Neuronal stem cell (in vitro differentiated cells): ENCODE results near the gene SLX9.

Experiments used
- DNase-seq: peaks from one replicate; pipeline ENCODE4 v3.0.0-alpha.2; 2013; ENCODE audit warnings: low spot score
- H2AFZ ChIP-seq: one replicate; pipeline ENCODE4 v1.6.1; 2013; ENCODE audit warnings: mild to moderate bottlenecking, low read length, inconsistent platforms
- H2AK5ac ChIP-seq: 2 replicates; pipeline ENCODE4 v1.6.1; 2013; ENCODE audit warnings: low read depth, mild to moderate bottlenecking, inconsistent platforms, low read length, moderate library complexity, mixed read lengths
- H2BK120ac ChIP-seq: 2 replicates; pipeline ENCODE4 v1.6.1; 2013; ENCODE audit warnings: low read depth, mild to moderate bottlenecking, inconsistent platforms, low read length, moderate library complexity, mixed read lengths
- H2BK12ac ChIP-seq: one replicate; pipeline ENCODE4 v1.6.1; 2013; ENCODE audit warnings: low read length, inconsistent platforms
- H2BK15ac ChIP-seq: 2 replicates; pipeline ENCODE4 v1.6.1; 2013; ENCODE audit warnings: mild to moderate bottlenecking, low read length, inconsistent platforms, mixed read lengths
- H2BK5ac ChIP-seq: one replicate; pipeline ENCODE4 v1.6.1; 2013; ENCODE audit warnings: inconsistent platforms, mild to moderate bottlenecking, low read length, moderate library complexity
- H3K14ac ChIP-seq: one replicate; pipeline ENCODE4 v1.6.1; 2013; ENCODE audit warnings: low read length, inconsistent platforms
- H3K18ac ChIP-seq: 2 replicates; pipeline ENCODE4 v1.6.1; 2013; ENCODE audit warnings: low read length, inconsistent platforms
- H3K23ac ChIP-seq: 2 replicates; pipeline ENCODE4 v1.6.1; 2013; ENCODE audit warnings: low read depth, mild to moderate bottlenecking, mixed read lengths, low read length, inconsistent platforms; ENCODE audit not compliant: poor library complexity
- H3K27ac ChIP-seq: replicated peaks from 3 replicates; pipeline ENCODE4 v1.5.1; 2013; ENCODE audit warnings: low read length, inconsistent platforms
- H3K27me3 ChIP-seq, 3 experiments: 2 replicates each; pipeline ENCODE4 v1.6.1; 2013; ENCODE audit warnings: low read length in 3 of 3, mild to moderate bottlenecking in 2 of 3, inconsistent platforms in 1 of 3, low read depth in 1 of 3, mixed read lengths in 1 of 3, moderate library complexity in 1 of 3; ENCODE audit not compliant: control insufficient read depth in 3 of 3, insufficient read depth in 3 of 3
- H3K36me3 ChIP-seq, 2 donors: replicated peaks in 1 of 2; 2 replicates each; pipeline ENCODE4 v1.6.1; 2013; ENCODE audit warnings: low read length in 2 of 2; ENCODE audit not compliant: control insufficient read depth in 2 of 2, insufficient read depth in 2 of 2
- H3K4ac ChIP-seq: 2 replicates; pipeline ENCODE4 v1.6.1; 2013; ENCODE audit warnings: inconsistent platforms, mild to moderate bottlenecking, low read length, moderate library complexity
- H3K4me1 ChIP-seq, 2 donors: 1 replicate in 1 of 2; 2 replicates in 1 of 2; pipeline ENCODE4 v1.6.1; 2013; ENCODE audit warnings: low read length in 2 of 2, low read depth in 1 of 2; ENCODE audit not compliant: control insufficient read depth in 2 of 2, insufficient read depth in 1 of 2
- H3K4me2 ChIP-seq: one replicate; pipeline ENCODE4 v1.6.1; 2013; ENCODE audit warnings: mild to moderate bottlenecking, low read length, inconsistent platforms; ENCODE audit not compliant: insufficient read depth, poor library complexity, severe bottlenecking
- H3K4me3 ChIP-seq, 2 donors: 2 replicates each; pipeline ENCODE4 v1.5.1; 2013; ENCODE audit warnings: low read length in 2 of 2, mild to moderate bottlenecking in 2 of 2, inconsistent platforms in 1 of 2, moderate library complexity in 1 of 2
- H3K79me1 ChIP-seq: one replicate; pipeline ENCODE4 v1.6.1; 2013; ENCODE audit warnings: low read depth, mild to moderate bottlenecking, inconsistent platforms, low read length, moderate library complexity
- H3K9ac ChIP-seq: one replicate; pipeline ENCODE4 v1.6.1; 2013; ENCODE audit warnings: mild to moderate bottlenecking, low read depth, low read length, inconsistent platforms; ENCODE audit not compliant: poor library complexity
- H3K9me3 ChIP-seq, 2 donors: replicated peaks in 1 of 2; 2 replicates each; pipeline versions ENCODE3 to v1.6.1; 2013; ENCODE audit warnings: low read length in 2 of 2, mild to moderate bottlenecking in 2 of 2, inconsistent platforms in 1 of 2, low read depth in 1 of 2, mixed read lengths in 1 of 2, moderate library complexity in 1 of 2; ENCODE audit not compliant: control insufficient read depth in 2 of 2, insufficient read depth in 1 of 2
- H4K8ac ChIP-seq: one replicate; pipeline ENCODE4 v1.6.1; 2013; ENCODE audit warnings: low read depth, mild to moderate bottlenecking, inconsistent platforms, low read length, moderate library complexity
- H4K91ac ChIP-seq: one replicate; pipeline ENCODE4 v1.6.1; 2013; ENCODE audit warnings: low read length, low read depth, mild to moderate bottlenecking, inconsistent platforms; ENCODE audit not compliant: poor library complexity
- WGBS, 2 donors: extraction: QIAGEN DNeasy Blood & Tissue Kit; methylation state at CpG; one replicate each; pipeline ENCODE4 v1.1.7; 2013; ENCODE audit warnings: missing lambda C conversion rate in 2 of 2, mixed read lengths in 1 of 2; ENCODE audit not compliant: insufficient read length in 2 of 2, insufficient replicate concordance in 1 of 2; ENCODE audit errors: extremely low coverage in 2 of 2; 5-methylcytosine and 5-hydroxymethylcytosine counted together

The SLX9 gene

DNA sequence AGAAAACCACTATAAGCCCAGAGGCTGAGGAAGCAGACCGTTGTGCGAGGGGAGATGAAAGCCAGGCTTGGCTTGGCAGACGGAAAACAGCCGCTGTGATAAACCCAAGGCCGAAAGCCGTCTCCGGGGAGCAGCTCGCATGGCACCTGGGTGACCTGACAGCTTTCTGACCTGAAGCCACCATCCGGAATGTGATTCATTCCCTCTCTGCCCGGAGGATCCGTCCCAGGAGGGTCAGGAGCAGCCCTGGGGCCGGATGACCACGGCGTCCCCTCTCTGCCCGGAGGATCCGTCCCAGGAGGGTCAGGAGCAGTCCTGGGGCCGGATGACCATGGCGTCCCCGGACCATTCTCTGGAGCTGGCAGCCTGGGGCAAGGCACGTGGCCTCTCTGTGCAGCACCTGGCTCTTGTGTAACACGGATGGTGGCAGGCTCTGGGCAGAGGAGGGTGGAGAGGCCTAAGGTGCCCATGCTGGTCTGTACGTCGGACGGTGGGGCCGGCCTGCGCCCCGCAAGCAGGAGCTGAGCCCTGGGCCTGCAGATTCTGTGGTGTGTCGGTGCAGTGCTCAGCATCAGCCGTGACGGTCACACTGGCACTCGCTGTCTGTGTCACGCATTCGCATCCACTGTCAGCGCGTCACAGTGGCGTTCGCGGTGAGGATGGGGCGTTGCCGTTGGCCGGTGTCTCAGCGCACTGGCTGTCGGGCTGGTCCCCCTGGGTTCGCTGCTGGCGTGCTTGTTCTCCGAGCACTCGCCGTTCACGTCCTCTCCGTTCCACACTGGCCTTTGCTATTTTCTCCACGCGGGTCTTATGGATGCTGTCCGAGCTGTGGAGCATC lies 50.3 kb downstream of the SLX9 start:
- peak overlapping the region; percentile 90 for H2BK5ac ChIP-seq
- no peaks in the 10 kb centered on the region for H3K9me3 ChIP-seq
- H3K4me3 ChIP-seq = no peak overlapping the region
- H3K14ac ChIP-seq = peak overlapping the region; percentile 97
- peaks cover 3 to 16% of the 10 kb centered on the region in 2 donors for H3K4me1 ChIP-seq
- peak overlapping the region; percentile 84 for H2AK5ac ChIP-seq
- no CpG with 5 or more reads among the region's 53 CpGs for WGBS, 2 donors
- DNase-seq = no peak
- peak overlapping the region; percentile 60 for H3K9ac ChIP-seq
- peaks cover 0 to 25% (median 0%) of the 10 kb centered on the region in 3 experiments for H3K27me3 ChIP-seq
- H2BK15ac ChIP-seq = peak overlapping the region; percentile 75
- H3K79me1 ChIP-seq = no peaks in the 10 kb centered on the region
- H3K27ac ChIP-seq = no peak overlapping the region
- H3K4me2 ChIP-seq = no peak overlapping the region
- peak overlapping the region; percentile 58 for H2BK12ac ChIP-seq
- H4K91ac ChIP-seq = no peak overlapping the region
- no peaks in the 10 kb centered on the region for H3K36me3 ChIP-seq
- H2BK120ac ChIP-seq = no peak overlapping the region
- no peak overlapping the region for H3K4ac ChIP-seq
- H3K23ac ChIP-seq = peak overlapping the region; percentile 73
- no peak overlapping the region for H2AFZ ChIP-seq
- peak overlapping the region; percentile 90 for H3K18ac ChIP-seq
- peak overlapping the region; percentile 17 for H4K8ac ChIP-seq

GRCh38 chr21:44990921-44991320 lies 51.1 kb downstream of the SLX9 start:
- no peak overlapping the region for H2BK120ac ChIP-seq
- H3K4me2 ChIP-seq = no peak overlapping the region
- H4K8ac ChIP-seq = no peak overlapping the region
- no peak overlapping the region for H2BK12ac ChIP-seq
- H3K4me1 ChIP-seq = peaks cover 4 to 16% of the 10 kb centered on the region in 2 donors
- H2AFZ ChIP-seq = no peak overlapping the region
- no peak overlapping the region for H4K91ac ChIP-seq
- H2BK5ac ChIP-seq = peak overlapping the region; percentile 90
- H3K14ac ChIP-seq = no peak overlapping the region
- no peak overlapping the region for H3K23ac ChIP-seq
- peak overlapping the region; percentile 90 for H3K18ac ChIP-seq
- no peaks in the 10 kb centered on the region for H3K36me3 ChIP-seq
- no peak overlapping the region for H3K4ac ChIP-seq
- no peaks in the 10 kb centered on the region for H3K79me1 ChIP-seq
- WGBS, 2 donors = no CpG with 5 or more reads among the region's 13 CpGs
- H3K27ac ChIP-seq = no peak overlapping the region
- peak overlapping the region; percentile 75 for H2BK15ac ChIP-seq
- no peak overlapping the region for H2AK5ac ChIP-seq
- H3K4me3 ChIP-seq = no peak overlapping the region
- peaks cover 0 to 27% (median 0%) of the 10 kb centered on the region in 3 experiments for H3K27me3 ChIP-seq
- DNase-seq = no peak
- H3K9me3 ChIP-seq = no peaks in the 10 kb centered on the region
- H3K9ac ChIP-seq = no peak overlapping the region

DNA sequence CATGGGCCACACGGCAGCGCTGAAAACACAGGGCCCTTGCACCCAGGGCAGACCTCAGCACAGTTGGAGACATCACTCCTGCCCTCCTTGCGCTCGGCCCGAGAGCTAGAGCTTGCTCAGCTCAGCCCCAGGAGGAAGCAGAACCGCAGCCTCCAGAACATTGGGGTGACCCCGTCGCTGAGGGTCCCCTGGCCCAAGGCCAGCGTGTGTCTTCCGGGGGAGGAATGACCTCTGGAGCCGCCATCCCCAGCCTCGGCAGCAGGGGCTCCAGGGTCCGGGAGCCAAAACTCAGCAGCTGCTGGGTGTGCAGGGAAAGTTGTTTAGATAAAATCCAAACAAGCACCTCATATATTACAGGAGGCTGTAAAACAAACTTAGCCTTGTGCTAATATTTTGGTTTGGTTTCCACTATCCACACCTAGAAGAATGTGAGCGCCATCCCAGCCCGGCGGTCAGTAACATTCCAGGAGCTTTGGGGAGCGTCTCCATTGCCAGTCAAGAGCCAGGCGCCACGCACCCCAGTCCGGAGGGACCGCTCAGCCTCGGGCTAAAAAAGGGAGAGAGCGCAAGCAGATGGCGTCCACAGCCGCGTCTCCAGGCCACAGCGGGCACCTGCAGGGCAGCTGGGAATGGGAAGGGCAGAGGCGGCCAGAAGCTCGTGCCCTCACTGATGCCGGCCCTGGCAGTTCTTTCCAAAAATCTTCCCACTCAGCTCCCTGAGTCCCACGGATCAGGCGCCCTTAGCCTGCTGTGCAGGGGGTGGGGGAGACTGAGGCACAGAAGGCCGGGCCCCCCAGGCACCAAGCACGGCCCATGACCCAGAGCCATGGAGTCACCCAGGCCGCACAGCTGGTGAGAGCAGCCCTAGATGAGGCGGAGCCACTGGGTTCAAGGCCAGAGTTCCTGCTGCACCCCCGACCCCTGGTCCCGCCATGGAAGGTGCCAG lies 52.0 kb downstream of the SLX9 start:
- Histone ChIP-seq H3K14ac (peak overlapping the region; percentile 63), H2BK15ac (peak overlapping the region; percentile 49), H2AK5ac (peak overlapping the region; percentile 79), H2BK120ac (no peak overlapping the region), H3K27ac (no peak overlapping the region), H2BK12ac (no peak overlapping the region), H3K23ac (no peak overlapping the region), H3K27me3 (peaks cover 0 to 28% (median 0%) of the 10 kb centered on the region in 3 experiments), H3K4ac (no peak overlapping the region), H3K79me1 (no peaks in the 10 kb centered on the region), H2AFZ (no peak overlapping the region), H4K91ac (no peak overlapping the region), H3K36me3 (no peaks in the 10 kb centered on the region), H2BK5ac (peak overlapping the region; percentile 35), H3K18ac (peak overlapping the region; percentile 48), H3K9ac (no peak overlapping the region), H4K8ac (no peak overlapping the region), H3K9me3 (no peaks in the 10 kb centered on the region), H3K4me1 (peaks cover 4 to 16% of the 10 kb centered on the region in 2 donors), H3K4me2 (no peak overlapping the region), H3K4me3 (no peak overlapping the region)
- no CpG with 5 or more reads among the region's 38 CpGs for WGBS, 2 donors
- DNase-seq = no peak
